ENCODE measurements around the gene ARHGAP18. TPM values are rescaled to one million over a fixed set of nuclear protein-coding genes. Genes with fewer than 3 reads are reported as not detected.

ARHGAP18 gene
- total RNA-seq, 2 donors from 2014 or later: 14.3 to 17.7 TPM

- H3K9ac ChIP-seq (ENCODE audit: extremely low read depth, low read length, poor library complexity, severe bottlenecking): no peak overlapping the region
- peaks cover 4% of the 10 kb centered on the region for H3K4me1 ChIP-seq (ENCODE audit: control insufficient read depth, insufficient read depth, low read length)
- H3K4me3 Mint-ChIP-seq: no peak overlapping the region
- no peaks in the 10 kb centered on the region for H3K9me3 ChIP-seq (ENCODE audit: control insufficient read depth, low read length)
- DNase-seq: no peak
- H3K4me1 Mint-ChIP-seq: peaks cover 43% of the 10 kb centered on the region
- no peaks in the 10 kb centered on the region for H3K27me3 ChIP-seq (ENCODE audit: control insufficient read depth, insufficient read depth, low read length, poor library complexity, severe bottlenecking)
- H3K9me3 Mint-ChIP-seq: no peaks in the 10 kb centered on the region
- WGBS, 2 experiments (ENCODE audit: insufficient coverage in 1 of 2, insufficient read length in 1 of 2): 87 to 100% methylated on average over 2 to 3 of the region's 3 CpGs
- H3K36me3 Mint-ChIP-seq (ENCODE audit: low read depth): no peaks in the 10 kb centered on the region
- no peak for TF ChIP-seq CTCF (conservative IDR thresholded peaks at IDR 0.05)
- H3K4me3 ChIP-seq (ENCODE audit: low read length): no peak overlapping the region
- H3K27me3 Mint-ChIP-seq (ENCODE audit: insufficient read depth): no peaks in the 10 kb centered on the region
- H3K36me3 ChIP-seq (ENCODE audit: control insufficient read depth, insufficient read depth, low read length): no peaks in the 10 kb centered on the region
- no peak overlapping the region for H3K27ac Mint-ChIP-seq
- no peak overlapping the region for H3K27ac ChIP-seq (ENCODE audit: low read depth, low read length)
These were observed 44.4 kb downstream of the ARHGAP18 start for GRCh38 chr6:129665555-129665954.

GRCh38 chr6:129663531-129663930, 46.4 kb downstream of the ARHGAP18 start:
- no peak for DNase-seq
- Histone ChIP-seq H3K27me3 (ENCODE audit: control insufficient read depth, insufficient read depth, low read length, poor library complexity, severe bottlenecking) (no peaks in the 10 kb centered on the region), H3K27ac (ENCODE audit: low read depth, low read length) (no peak overlapping the region), H3K36me3 (ENCODE audit: control insufficient read depth, insufficient read depth, low read length) (no peaks in the 10 kb centered on the region), H3K4me3 (ENCODE audit: low read length) (no peak overlapping the region), H3K9me3 (ENCODE audit: control insufficient read depth, low read length) (no peaks in the 10 kb centered on the region), H3K9ac (ENCODE audit: extremely low read depth, low read length, poor library complexity, severe bottlenecking) (no peak overlapping the region), H3K4me1 (ENCODE audit: control insufficient read depth, insufficient read depth, low read length) (peaks cover 4% of the 10 kb centered on the region)
- TF ChIP-seq CTCF (conservative IDR thresholded peaks at IDR 0.05): peak; percentile 28
- Mint-ChIP-seq H3K9me3 (no peaks in the 10 kb centered on the region), H3K27me3 (ENCODE audit: insufficient read depth) (no peaks in the 10 kb centered on the region), H3K36me3 (ENCODE audit: low read depth) (no peaks in the 10 kb centered on the region), H3K27ac (no peak overlapping the region), H3K4me3 (no peak overlapping the region), H3K4me1 (peaks cover 52% of the 10 kb centered on the region)
- 83 to 88% methylated on average over 3 of the region's 3 CpGs for WGBS, 2 experiments (ENCODE audit: insufficient coverage in 1 of 2, insufficient read length in 1 of 2)

- H3K36me3 Mint-ChIP-seq (ENCODE audit: low read depth): no peaks in the 10 kb centered on the region
- H3K4me3 ChIP-seq (ENCODE audit: low read length): no peak overlapping the region
- no peak overlapping the region for H3K27ac Mint-ChIP-seq
- H3K4me1 Mint-ChIP-seq: peaks cover 48% of the 10 kb centered on the region
- no peak for DNase-seq
- WGBS, 2 experiments (ENCODE audit: insufficient coverage in 1 of 2, insufficient read length in 1 of 2): 88 to 91% methylated on average over 3 to 4 of the region's 4 CpGs
- H3K9me3 Mint-ChIP-seq: no peaks in the 10 kb centered on the region
- peaks cover 4% of the 10 kb centered on the region for H3K4me1 ChIP-seq (ENCODE audit: control insufficient read depth, insufficient read depth, low read length)
- H3K27me3 Mint-ChIP-seq (ENCODE audit: insufficient read depth): no peaks in the 10 kb centered on the region
- no peak for TF ChIP-seq CTCF (conservative IDR thresholded peaks at IDR 0.05)
- no peaks in the 10 kb centered on the region for H3K27me3 ChIP-seq (ENCODE audit: control insufficient read depth, insufficient read depth, low read length, poor library complexity, severe bottlenecking)
- no peaks in the 10 kb centered on the region for H3K9me3 ChIP-seq (ENCODE audit: control insufficient read depth, low read length)
- H3K36me3 ChIP-seq (ENCODE audit: control insufficient read depth, insufficient read depth, low read length): no peaks in the 10 kb centered on the region
- no peak overlapping the region for H3K27ac ChIP-seq (ENCODE audit: low read depth, low read length)
- H3K9ac ChIP-seq (ENCODE audit: extremely low read depth, low read length, poor library complexity, severe bottlenecking): no peak overlapping the region
- H3K4me3 Mint-ChIP-seq: no peak overlapping the region
These were observed 47.0 kb downstream of the ARHGAP18 start for GRCh38 chr6:129662980-129663431.

All from endodermal cell (in vitro differentiated cells).